RWPE2 (cell line): ENCODE data around the gene RPS23.

Source experiments
- ATAC-seq: fragments of 200-7000 bp; cut with Tn5 transposase; 3 replicates; pipeline ENCODE4 v1.9.1; 2021; ENCODE audit warnings: low read depth
- DNase-seq: peaks from one replicate; pipeline ENCODE4 v3.0.0-alpha.2; 2020; ENCODE audit warnings: low spot score
- H3K27ac ChIP-seq: fragments of 450-650 bp; 2 replicates; pipeline ENCODE4 v1.5.1; 2017; ENCODE audit warnings: mild to moderate bottlenecking; ENCODE audit not compliant: poor library complexity, severe bottlenecking
- H3K27me3 ChIP-seq: fragments of 250-450 bp; sonication (Bioruptor Pico); 2 replicates; pipeline ENCODE4 v1.5.1; 2021; ENCODE audit warnings: mild to moderate bottlenecking, moderate library complexity; ENCODE audit not compliant: insufficient read depth, poor library complexity, severe bottlenecking
- H3K36me3 ChIP-seq: fragments of 250-450 bp; sonication (Bioruptor Pico); 2 replicates; pipeline ENCODE4 v1.5.1; 2020; ENCODE audit warnings: low read depth, mild to moderate bottlenecking, moderate library complexity
- H3K4me1 ChIP-seq: fragments of 250-450 bp; sonication (Bioruptor Pico); 2 replicates; pipeline ENCODE4 v1.5.1; 2021; ENCODE audit warnings: mild to moderate bottlenecking, moderate library complexity; ENCODE audit not compliant: insufficient read depth, poor library complexity, severe bottlenecking
- H3K4me3 ChIP-seq: fragments of 250-450 bp; sonication (Bioruptor Pico); 2 replicates; pipeline ENCODE4 v1.5.1; 2021; ENCODE audit warnings: mild to moderate bottlenecking, moderate library complexity; ENCODE audit not compliant: severe bottlenecking
- H3K9me3 ChIP-seq: fragments of 250-450 bp; sonication (Bioruptor Pico); 2 replicates; pipeline ENCODE4 v1.5.1; 2021; ENCODE audit warnings: mild to moderate bottlenecking, moderate library complexity; ENCODE audit not compliant: severe bottlenecking
- CTCF ChIP-seq: fragments of 450-650 bp; IDR thresholded peaks from one replicate; pipeline ENCODE4 v1.5.1; 2017; ENCODE audit warnings: mild to moderate bottlenecking, moderate library complexity; ENCODE audit not compliant: poor library complexity, severe bottlenecking

The RPS23 gene

DNA sequence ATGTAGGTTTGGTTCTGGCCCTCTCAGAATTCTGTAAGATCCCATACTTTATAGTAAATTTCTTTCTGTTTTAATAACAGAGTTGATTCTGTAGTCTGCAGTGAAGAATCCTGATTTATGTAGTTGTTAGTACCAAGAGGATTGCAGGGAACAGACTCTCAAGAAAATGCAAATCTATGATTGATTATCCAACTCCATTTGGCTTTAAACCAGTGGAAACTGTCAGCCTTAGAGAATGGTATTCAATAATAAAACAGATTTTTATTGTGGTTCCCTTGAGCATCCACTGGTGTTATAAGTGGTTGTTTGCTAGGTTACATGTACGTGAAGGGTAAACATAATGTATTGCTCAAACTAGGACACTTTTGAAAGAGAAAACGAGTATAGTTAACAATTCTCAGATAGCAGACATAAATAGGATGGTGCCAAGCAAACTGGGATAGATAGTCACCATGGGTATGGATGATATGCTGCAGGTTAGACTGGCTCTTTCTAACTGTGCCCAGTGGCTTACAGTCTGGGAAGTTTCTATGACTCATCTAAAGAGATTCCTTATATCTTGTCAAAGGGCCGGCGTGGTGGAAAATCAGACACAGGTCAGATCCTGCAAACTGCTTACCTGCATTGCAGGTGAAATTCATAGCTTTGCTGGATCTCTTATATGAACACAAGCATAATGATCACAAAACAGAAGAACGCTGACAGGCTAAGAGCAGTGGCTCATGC is 41.7 kb upstream of the RPS23 start:
- H3K27me3 ChIP-seq: no peaks in the 10 kb centered on the region
- DNase-seq (no peak), ATAC-seq (peak; percentile 45; the same call in 1 of the 3 replicates)
- no peak for TF ChIP-seq CTCF
- no peak overlapping the region for H3K4me3 ChIP-seq
- no peaks in the 10 kb centered on the region for H3K4me1 ChIP-seq
- no peaks in the 10 kb centered on the region for H3K36me3 ChIP-seq
- no peaks in the 10 kb centered on the region for H3K9me3 ChIP-seq
- no peak overlapping the region for H3K27ac ChIP-seq

DNA sequence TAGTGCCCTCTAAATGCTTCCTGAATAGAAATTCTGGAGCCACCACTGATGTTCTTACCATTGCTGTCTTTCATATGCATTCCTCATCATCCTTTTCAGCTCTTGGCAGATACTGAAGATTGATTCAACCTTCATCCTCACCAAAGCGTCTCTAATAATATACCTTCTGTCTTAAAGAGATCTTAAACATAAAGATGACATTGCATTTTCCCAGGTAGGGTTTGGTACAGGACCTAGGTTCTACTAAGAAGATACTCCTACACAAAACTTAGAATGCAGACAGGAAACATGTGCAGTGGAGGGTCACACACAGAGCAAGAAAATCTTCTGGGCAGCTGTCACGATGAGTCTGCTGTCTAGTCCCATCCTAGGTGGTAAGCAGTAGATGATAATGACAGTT is 41.0 kb upstream of the RPS23 start:
- no peak overlapping the region for H3K27ac ChIP-seq
- DNase-seq (no peak), ATAC-seq (no peak)
- H3K9me3 ChIP-seq: no peaks in the 10 kb centered on the region
- H3K4me1 ChIP-seq: no peaks in the 10 kb centered on the region
- H3K27me3 ChIP-seq: no peaks in the 10 kb centered on the region
- H3K4me3 ChIP-seq: no peak overlapping the region
- no peak for TF ChIP-seq CTCF
- no peaks in the 10 kb centered on the region for H3K36me3 ChIP-seq

GRCh38 chr5:82314964-82315758 is 37.0 kb upstream of the RPS23 start:
- Histone ChIP-seq H3K4me3 (no peak overlapping the region), H3K27ac (no peak overlapping the region), H3K27me3 (no peaks in the 10 kb centered on the region), H3K36me3 (no peaks in the 10 kb centered on the region), H3K4me1 (no peaks in the 10 kb centered on the region), H3K9me3 (no peaks in the 10 kb centered on the region)
- no peak for ATAC-seq
- DNase-seq: no peak
- TF ChIP-seq CTCF: no peak

DNA sequence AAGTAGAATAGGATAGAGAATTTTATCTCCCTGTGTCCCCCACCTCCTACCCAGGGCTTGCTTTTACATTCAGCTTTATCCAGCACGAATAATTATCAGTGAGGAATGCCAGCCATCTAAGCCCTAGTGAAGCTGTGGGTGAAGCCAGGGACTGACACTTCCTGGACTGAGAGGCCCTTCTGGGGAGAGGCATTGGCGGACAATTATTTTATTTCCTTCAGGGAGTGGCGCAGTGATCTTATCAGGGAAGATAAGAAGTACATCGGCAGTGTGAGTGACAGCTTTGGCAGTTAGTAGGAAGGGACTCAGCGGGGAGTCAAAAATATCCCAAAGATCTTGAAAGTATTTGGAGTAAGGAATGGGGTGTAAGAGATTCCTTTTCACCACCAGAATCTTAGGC is 34.9 kb upstream of the RPS23 start:
- no peak for DNase-seq
- H3K27ac ChIP-seq: no peak overlapping the region
- no peaks in the 10 kb centered on the region for H3K9me3 ChIP-seq
- no peak for ATAC-seq
- no peak overlapping the region for H3K4me3 ChIP-seq
- H3K27me3 ChIP-seq: no peaks in the 10 kb centered on the region
- TF ChIP-seq CTCF: no peak
- no peaks in the 10 kb centered on the region for H3K4me1 ChIP-seq
- no peaks in the 10 kb centered on the region for H3K36me3 ChIP-seq
